ENCODE data around the gene GLIS1.
A peak's percentile ranks its signal among the peaks of the same experiment; 100 is the strongest.
"Not testable (repeated sequence)": the region's sequence is repeated elsewhere in the genome, so short reads cannot be mapped to it uniquely, and the experiment has no call there.

Gene GLIS1

DNA sequence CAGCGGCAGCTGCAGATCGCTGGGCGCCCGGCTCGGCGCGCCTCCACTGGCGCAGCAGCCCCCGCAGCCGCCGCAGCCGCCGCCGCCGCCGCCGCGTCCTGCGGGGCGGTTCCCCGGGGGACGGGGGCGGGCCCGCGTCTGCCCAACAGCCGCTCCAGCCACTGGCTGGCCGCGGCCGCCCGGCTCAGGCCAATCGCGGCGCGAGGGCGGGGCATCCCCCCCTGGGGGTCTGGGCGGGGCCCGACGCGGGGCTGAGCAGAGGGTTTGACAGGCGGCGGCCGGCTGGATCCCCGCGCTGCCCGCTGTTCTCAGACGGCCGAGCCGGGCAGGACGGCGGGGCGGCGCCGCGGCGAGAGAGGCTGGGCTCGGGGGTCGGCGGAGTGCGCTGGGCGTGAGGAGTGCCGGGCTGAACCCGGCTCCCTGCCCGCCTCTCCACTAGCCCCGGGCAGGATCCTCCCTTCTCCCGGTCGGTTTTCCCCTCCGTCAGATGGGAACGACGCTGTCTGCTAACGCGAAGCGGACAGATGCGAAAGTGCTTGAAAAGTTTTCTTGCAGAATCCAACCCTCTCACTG is at the start of gene GLIS1:
TSS of gene GLIS1 (minus strand) at position 56 of the 573 bp plus-strand sequence. CDS start 1,100 bp downstream, outside the sequence.
- DNase-seq (ENCODE audit: low spot score): peak; percentile 70

DNA sequence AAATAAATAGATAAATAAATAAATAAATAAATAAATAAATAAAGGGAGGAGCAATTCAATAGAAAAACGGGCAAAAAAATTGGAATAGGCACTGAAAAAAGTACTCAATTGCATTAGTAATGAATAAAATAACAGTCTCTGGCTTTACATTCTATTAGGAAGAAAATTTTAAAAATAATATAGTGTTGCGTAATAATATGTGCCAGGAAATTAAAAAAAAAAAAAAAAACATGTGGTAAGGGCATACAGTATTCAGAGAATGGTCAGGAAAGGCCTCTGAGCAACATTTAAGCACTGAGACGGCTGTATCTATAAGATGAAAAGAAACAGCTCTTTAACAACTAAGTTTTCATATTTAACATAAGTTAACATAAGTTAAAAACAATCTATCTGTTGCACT is 48.7 kb upstream of the GLIS1 start:
- no peak for DNase-seq (ENCODE audit: low spot score)

DNA sequence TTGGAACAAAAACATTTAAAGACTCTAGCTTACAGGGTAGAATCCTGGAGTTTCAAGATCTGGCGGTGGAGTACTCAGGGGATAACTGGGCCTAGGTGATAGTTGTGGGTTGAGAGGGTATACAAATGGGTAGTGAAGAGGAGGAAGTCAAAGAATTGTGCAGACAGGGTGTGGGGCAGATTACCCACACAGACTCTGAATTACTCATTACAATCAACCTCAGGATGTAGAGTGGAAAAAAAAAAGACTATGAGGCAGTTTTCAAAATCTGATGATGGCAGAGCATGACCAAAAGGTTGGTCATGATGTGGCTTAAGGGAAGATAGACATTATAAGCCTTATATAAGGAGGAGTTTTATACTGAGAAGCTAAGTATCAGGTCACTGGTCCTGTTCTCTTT is 44.1 kb upstream of the GLIS1 start:
- no peak for DNase-seq (ENCODE audit: low spot score)

DNA sequence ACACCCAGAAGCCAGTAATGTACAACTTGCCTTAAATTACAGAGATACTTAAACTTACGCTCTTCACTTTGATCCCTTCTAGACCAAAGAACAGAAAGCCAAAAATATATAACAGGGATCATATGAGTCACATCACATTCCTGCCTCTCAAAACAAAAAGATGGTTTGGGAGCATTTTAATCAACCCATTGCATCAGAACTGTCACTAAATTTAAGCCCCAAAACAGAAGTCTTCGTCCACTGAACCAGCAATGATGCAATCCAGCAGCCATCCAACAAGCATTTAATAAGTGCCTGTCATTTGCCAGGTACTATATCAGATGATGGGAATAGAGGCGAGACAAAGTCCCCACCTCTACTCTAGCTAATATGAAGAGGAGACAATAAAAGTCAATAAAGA is 42.7 kb upstream of the GLIS1 start:
- DNase-seq (ENCODE audit: low spot score): no peak

DNA sequence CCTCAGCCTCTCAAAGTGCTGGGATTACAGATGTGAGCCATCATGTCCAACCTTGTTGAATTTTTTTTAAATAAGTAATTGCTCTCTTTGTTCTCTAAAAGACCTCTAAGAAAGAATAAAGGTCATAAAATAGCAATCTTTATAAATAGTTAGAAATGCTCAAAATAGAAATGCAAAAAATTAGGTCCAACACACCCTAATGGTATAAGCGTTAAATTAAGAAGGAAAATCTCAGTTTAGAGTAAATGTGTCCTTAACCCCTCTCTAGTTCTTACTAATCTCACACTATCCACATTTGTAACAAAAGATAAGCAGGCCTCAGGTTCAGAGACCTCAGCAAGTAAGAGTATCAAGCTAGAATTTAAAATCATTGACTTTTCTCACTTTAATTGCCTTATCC is 38.3 kb upstream of the GLIS1 start:
- DNase-seq (ENCODE audit: low spot score): no peak

DNA sequence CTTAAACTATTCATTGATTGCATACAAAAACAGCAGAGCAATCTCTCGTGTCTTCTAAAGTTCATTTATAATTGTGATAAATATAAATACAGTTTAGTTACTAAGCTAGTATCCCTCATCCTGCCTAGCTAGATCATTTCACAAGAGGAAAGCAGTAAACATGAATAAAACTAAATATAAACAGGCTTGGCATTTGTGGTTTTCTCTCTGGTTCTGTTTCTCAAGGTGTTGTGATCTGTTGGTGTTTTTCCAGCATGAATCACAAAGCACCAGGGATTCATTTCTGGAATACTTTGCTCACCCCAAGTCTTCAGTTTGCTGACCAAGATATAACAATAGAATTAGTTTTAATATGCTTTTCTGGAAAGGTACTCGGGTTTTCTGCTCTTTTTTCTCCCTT is 32.7 kb upstream of the GLIS1 start:
- DNase-seq (ENCODE audit: low spot score): no peak

DNA sequence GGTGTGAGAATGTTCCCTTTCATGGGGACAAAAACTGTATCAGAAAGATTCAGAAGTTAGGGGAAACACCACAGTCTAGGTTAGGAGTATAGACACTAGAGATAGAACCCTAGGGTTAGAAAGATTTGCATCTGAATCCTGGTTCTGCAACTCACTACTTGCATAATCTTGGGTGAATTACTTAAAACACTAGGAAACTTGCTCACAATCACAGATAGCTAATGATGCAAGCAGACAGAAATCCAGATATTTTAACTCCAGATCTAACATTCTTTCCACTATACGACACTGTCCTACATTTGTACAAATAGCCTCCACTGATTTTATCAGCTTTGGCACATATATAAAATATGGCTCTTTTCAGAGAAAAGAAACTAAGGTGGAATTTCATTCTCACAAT is 30.8 kb upstream of the GLIS1 start:
- DNase-seq (ENCODE audit: low spot score): no peak

DNA sequence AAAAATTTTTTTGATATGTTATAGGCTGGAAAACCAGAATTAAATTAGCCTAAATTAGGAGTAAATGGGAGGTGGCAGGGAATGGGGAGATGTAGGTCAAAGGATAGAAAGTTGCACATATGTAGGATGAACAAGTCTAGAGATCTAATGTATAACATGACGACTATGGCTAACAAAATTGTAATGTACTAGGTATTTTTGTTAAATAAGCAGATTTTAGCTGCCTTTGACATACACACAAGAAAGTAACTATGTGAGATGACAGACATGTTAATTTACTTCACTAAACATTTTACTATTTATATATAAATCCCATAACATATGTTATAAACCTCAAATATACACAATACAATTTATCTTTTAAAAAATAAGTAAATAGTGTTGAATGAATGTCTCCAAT is 30.2 kb upstream of the GLIS1 start:
- no peak for DNase-seq (ENCODE audit: low spot score)

DNA sequence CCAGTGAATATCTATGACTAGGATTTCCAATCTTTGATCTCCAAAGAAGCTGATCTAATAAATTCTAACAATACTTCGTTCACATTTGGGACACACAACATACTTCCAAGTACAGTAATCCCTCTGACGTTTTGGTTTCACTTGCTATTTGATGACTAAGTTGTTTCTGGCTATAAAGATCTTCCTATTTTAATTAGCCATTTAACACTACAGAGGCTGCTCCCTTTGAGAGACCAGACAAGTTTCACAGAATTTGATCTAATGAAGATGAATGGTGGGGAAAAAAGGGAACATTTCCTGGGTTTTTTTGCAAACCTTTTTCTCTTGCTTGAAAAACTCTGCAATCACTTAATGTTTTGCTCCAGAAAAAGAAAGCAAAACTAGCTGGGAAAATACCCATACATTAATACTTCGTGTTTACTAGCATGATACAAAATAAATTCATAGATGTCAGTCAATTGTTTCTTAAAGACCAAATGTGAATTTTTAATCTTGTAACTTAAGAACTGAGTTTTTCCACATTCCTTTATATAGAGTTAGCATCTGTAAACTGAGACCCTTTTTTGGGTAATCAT is 28.0 kb upstream of the GLIS1 start:
- no peak for DNase-seq (ENCODE audit: low spot score)

DNA sequence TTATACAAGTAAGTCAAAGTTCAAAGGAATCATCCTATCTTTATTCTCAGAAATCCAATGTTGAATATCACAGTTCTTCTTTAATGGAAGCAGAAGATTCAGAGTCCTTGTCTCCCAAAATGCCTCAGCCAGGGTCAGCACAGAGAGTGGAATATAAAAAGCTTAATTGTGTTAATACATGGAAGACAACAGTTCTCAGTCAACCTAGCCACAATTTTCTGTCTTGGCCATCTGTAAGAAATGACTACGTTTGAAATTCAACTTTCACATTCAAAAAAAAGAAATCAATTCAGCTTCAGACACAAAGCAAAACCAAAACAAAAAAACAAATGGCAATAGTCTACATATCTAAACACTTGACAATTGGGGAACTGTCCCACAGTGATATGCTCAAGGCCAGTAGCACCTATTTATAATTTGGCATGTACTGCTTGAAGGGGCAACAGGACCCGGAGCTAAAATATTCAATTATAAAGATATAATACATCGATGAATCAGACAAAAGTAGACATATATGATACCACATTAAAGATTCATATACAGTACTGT is 27.3 kb upstream of the GLIS1 start:
- no peak for DNase-seq (ENCODE audit: low spot score)

DNA sequence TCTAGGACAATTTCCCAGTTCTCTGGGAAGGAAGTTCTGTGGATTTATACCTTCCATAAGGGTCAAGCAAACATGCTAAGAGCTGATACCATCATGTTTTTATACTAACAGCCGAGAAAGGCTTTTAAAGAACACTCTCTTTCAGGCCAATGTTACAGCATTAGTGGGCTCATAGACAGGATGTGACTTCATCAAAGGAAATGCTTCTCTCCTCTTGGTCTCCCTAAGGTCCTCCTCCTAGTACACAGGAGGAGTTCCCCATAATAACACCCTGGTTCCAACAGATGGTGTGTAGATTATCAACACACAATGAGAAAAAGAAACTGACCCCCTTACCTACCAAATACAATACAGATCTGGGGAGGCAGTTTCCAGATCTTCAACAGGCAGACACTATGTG is 26.7 kb upstream of the GLIS1 start:
- no peak for DNase-seq (ENCODE audit: low spot score)

DNA sequence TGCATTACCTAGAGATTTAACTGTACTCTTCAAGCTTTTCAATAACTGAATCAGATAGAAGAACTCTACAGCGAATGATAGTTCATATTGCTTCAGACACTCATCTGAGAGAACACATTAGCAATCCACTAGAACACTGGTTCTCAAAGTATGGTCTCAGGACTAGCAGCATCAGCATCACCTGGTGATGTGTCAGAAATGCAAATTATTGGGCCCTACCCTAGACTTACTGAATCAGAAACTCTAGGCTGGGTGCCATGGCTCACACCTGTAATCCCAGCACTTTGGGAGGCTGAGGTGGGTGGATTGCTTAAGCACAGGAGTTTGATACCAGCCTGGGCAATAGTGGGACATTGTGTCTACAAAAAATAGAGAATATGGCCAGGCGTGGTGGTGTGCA is 24.9 kb upstream of the GLIS1 start:
- DNase-seq (ENCODE audit: low spot score): no peak

DNA sequence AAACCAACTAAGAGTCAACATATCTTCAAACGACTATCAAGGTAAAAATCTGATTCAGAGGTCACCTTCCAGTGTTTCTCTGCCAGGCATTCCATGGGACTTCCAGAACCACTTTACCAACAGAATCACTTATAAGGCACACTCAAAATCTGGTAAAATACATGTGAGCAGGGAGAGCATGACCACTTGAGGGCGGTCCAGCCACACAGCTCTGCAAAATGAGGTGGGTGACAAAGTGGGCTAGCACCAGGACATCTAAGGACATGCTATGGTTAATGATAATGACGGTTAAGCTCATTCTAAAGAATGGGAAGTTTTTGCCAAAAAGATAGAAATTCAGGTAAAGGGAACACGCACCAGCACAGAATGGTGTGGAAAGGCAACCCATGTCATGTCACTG is 24.5 kb upstream of the GLIS1 start:
- DNase-seq (ENCODE audit: low spot score): no peak

DNA sequence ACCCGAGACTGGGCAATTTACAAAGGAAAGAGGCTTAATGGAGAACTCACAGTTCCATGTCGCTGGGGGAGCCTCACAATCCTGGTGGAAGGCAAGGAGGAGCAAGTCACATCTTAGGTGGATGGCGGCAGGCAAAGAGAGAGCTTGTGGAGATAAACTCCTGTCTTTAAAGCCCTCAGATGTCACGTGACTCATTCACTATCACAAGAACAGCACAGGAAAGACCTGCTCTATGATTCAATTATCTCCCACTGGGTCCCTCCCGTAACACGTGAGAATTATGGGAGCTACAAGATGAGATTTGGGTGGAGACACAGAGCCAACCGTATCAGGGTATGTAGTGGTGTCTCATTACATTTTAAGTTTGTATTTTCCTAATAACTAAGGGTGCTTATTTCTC is 21.5 kb upstream of the GLIS1 start:
- not testable (repeated sequence) for DNase-seq (ENCODE audit: low spot score)

DNA sequence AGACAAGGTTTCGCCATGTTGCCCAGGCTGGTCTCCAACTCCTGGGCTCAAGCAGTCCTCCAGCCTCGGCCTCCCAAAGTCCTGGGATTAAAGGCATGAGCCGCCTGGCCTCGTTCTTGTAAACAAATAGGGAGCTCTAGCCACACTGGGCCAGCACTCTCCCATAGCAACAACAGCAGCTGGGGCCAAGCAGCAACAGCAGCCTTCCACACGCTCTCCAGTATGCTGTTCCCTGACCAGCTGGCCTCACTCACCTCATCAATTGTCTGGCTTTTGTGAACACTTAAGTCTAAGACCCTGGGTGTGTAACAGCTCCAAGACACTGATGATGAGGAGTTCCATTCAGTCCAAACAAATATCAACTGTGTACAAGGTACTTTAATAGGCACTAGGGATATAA is 16.9 kb upstream of the GLIS1 start:
- DNase-seq (ENCODE audit: low spot score): no peak

DNA sequence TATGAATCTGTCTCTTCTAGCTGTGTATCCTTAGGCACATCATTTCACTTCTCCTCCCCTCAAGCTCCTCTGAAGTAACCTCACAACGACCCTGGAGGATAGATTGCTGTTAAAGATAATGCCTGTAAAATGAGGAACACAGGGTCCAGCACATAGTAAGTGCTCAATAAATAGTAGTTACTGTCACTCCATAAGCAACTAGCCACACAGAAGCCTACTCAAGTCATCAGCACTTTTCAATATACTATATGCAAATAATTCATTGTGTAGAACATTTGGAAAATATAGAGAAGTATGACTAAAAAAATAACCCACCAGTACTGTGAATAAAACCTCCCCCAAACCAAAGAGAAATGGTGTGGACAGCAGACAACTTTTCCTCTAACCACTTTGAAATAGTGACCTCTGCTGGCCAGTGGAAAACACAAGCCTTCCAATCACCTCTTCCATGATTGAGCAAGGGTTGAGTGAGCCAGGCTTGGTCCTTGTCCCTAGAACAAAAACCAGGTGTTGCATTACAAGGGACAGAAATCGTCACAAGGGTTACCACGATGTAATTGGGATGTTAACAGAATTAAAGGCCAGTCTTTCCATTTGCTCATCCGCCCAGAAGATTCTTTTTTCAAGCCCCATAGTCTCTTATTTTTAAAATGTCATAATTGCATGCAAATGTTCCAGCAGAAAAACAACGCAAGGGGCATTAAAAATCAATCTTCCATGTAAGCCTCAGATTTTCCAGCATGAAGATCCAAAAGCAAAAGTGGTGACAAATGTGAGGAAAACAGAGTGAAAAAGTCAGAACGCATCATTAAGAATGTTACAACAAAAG is 15.7 kb upstream of the GLIS1 start:
- peak; percentile 23 for DNase-seq (ENCODE audit: low spot score)

DNA sequence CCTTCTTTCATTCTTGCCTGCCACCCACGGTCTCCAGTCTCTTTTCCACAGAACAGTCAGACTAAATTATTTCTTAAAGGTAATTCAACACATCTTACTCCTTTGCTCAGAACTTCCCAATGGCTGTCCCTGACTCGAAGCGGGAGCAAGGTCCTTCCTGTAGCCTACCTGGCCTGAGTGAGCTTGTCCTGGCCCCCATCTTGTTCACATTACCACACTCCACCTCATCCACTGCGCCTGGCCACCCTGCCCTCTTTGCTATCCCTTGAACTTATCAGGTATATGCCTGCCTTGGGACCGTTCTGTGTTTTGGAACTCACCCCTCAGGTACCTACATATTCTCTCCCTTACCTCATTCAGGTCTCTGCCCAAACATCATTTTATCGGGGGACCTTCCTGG is 13.3 kb upstream of the GLIS1 start:
- no peak for DNase-seq (ENCODE audit: low spot score)

DNA sequence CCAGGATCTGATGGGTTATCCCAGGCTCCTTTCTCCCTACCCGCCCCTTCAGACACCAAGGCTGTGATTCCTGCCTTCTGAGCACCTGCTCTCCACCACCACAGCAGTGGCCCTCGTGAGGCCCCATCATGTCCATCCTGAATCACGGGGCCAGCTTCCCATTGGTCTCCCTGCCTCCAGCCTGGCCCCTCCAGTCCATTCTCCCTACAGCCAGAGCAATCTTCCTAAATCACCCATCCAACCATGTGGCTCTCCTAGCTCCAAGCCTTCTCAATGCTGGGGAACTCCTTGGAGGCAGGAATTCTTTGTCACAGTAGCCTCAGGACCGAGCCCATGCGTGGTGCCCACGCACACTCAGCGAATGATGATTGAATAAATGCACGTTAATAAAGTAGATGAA is 8.9 kb upstream of the GLIS1 start:
- no peak for DNase-seq (ENCODE audit: low spot score)

DNA sequence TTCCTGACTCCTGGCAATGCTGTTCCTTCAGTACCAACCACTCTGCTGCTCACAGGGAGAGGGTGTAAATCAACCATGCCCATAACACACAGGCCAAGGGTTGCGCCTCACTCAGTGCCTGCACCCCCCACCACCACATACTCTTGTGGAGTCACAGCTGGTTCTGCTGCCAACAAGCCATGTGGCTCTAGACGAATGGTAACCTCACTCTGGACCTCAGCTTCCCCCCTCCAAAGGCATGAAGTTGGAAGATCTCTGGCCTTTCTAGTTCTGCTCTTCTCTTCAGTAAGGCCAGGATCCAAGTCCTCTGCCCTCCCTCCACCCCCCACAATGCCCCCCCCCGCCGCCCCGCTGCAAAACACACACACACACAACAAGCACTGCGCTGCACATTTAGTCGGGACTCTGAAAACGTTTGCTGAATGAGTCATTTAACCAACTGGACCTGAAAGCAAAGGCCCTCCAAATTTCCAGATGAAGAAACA is 1.7 kb upstream of the GLIS1 start:
- DNase-seq (ENCODE audit: low spot score): no peak

DNA sequence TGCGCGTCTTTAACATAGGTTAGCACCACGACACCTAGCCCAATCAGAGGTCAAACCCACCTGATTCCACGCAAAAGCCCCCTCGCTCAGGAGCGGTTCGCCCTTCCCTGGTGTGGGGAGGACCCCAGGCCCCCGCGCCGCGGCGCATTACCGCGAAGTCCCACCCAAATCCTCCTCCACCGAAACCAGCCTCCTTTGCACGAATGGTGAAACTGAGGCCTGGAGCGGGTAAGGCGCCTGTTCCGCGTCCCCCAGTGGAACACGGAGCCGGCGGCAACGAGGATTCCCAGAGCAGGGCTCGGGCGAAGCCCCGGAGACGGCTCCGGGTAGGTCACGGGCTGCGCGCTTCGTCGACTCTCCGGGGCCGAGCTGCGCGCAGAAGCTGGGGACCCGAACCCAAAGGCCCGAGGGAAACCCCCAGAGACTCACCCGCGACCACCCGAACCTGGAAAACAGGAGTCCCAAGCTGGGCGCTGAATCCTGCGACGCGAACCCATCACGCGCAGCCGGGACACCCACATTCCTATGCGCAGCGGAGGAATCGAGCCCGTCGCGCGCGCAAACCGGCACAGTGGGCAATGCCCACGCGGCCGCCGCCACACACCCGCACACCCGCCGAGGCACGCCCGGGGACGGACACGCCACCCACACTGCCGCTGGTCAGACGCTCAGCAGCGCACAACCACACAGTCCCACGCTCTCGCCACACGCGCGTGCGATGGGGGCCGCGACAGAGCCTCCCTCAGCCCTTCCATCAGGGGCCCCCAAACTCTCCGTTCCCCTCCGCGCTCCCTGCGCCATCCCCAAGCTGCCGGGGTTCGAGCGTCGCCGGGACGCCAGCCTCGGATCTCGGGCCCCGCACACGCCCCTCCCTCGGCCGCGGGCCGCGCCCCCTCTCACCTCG is 507 bp downstream of the GLIS1 start:
- DNase-seq (ENCODE audit: low spot score): no peak

DNA sequence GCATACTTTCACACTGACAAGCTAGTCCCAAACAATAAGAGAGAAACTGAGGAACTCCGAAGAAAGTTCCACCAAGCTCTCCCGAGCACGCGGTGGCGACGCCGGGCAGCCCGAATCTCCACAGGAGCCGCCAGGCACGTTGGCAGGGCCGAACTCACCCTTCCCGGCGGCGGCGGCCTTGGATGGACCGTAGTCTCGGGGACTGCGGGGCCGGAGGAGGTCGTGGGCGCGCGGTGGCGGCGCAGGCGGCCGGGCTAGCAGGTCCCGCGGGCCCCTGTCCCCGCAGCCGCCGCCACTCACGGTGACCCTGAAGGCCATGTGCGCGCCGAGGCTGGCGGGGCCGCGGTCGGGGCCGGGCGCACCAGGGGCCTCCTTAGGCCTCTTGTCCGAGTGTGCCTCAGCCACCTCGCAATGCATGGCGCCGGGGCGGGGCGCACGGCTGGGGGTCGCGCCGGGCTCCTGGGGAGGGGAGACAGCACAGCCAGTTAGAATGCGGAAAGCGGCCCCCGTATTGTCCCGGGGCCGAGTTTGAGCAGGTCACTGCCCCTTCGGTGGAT is 1.2 kb downstream of the GLIS1 start:
- no peak for DNase-seq (ENCODE audit: low spot score)

DNA sequence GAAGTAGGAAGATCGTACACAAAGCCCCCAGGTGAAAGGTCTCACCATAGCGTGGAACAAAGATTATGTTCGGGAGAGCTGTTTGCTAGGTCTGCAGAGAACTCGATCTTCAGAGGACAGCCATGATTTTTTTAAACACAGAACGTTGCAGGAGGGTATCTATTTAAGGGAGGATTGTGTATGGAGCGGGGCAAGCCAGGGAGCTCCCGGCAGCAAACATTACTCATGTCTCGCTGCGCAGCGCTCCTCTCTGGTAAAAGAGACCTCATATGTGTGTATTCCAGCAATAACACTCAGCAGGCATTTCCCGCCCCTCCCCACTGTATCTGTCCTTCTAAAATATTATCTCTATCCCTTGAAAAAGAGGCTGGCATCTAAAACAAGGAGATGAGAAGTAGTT is 2.7 kb downstream of the GLIS1 start:
- DNase-seq (ENCODE audit: low spot score): no peak
